Epithelial cell of esophagus (primary cell): ENCODE results near the gene NOXRED1.

ENCODE experiments used
- DNase-seq: peaks from one replicate; pipeline ENCODE4 v3.0.0; 2010; ENCODE audit warnings: low read depth
- H3K4me3 ChIP-seq: 2 replicates; pipeline ENCODE4 v1.5.1; 2011; ENCODE audit warnings: mild to moderate bottlenecking, low read length, control low read depth
- CTCF ChIP-seq: IDR thresholded peaks from 2 replicates; pipeline ENCODE4 v1.5.1; 2011; ENCODE audit warnings: low read depth, mild to moderate bottlenecking, low read length, control low read depth, inconsistent platforms; ENCODE audit not compliant: insufficient read depth; ENCODE audit errors: missing control alignments

The NOXRED1 gene

GRCh38 chr14:77423423-77423822, at the start of gene NOXRED1:
TSS of gene NOXRED1 (minus strand) at chr14:77423523. CDS start at chr14:77422889, 634 bp downstream.
- DNase-seq: no peak
- no peak within 1 kb of the TSS for H3K4me3 ChIP-seq
- no peak for TF ChIP-seq CTCF

GRCh38 chr14:77470224-77470870, 47.0 kb upstream of the NOXRED1 start:
- no peak overlapping the region for H3K4me3 ChIP-seq
- peak; percentile 15 for DNase-seq
- no peak for TF ChIP-seq CTCF

- no peak overlapping the region for H3K4me3 ChIP-seq
- no peak for TF ChIP-seq CTCF
- no peak for DNase-seq
Observed at GRCh38 chr14:77469539-77469938, 46.2 kb upstream of the NOXRED1 start.

- no peak overlapping the region for H3K4me3 ChIP-seq
- no peak for TF ChIP-seq CTCF
- no peak for DNase-seq
Observed at GRCh38 chr14:77469067-77469505, 45.8 kb upstream of the NOXRED1 start.

- TF ChIP-seq CTCF: no peak
- no peak for DNase-seq
- H3K4me3 ChIP-seq: no peak overlapping the region
Observed at GRCh38 chr14:77467801-77468200, 44.5 kb upstream of the NOXRED1 start.

GRCh38 chr14:77459072-77459723, 35.9 kb upstream of the NOXRED1 start:
- H3K4me3 ChIP-seq: peak overlapping the region; percentile 98
- peak; percentile 80 for DNase-seq
- TF ChIP-seq CTCF: peak; percentile 78

- DNase-seq: peak; percentile 58
- TF ChIP-seq CTCF: no peak
- peak overlapping the region; percentile 98 for H3K4me3 ChIP-seq
Observed at GRCh38 chr14:77458249-77458950, 35.1 kb upstream of the NOXRED1 start.
